GM19193 (cell line): ENCODE results near the gene ULBP1.

Experiments
- POLR2A ChIP-seq: IDR thresholded peaks from 4 replicates; pipeline ENCODE4 v1.6.1; 2011; ENCODE audit not compliant: insufficient read depth, insufficient read length; ENCODE audit errors: extremely low read depth

The ULBP1 gene

DNA sequence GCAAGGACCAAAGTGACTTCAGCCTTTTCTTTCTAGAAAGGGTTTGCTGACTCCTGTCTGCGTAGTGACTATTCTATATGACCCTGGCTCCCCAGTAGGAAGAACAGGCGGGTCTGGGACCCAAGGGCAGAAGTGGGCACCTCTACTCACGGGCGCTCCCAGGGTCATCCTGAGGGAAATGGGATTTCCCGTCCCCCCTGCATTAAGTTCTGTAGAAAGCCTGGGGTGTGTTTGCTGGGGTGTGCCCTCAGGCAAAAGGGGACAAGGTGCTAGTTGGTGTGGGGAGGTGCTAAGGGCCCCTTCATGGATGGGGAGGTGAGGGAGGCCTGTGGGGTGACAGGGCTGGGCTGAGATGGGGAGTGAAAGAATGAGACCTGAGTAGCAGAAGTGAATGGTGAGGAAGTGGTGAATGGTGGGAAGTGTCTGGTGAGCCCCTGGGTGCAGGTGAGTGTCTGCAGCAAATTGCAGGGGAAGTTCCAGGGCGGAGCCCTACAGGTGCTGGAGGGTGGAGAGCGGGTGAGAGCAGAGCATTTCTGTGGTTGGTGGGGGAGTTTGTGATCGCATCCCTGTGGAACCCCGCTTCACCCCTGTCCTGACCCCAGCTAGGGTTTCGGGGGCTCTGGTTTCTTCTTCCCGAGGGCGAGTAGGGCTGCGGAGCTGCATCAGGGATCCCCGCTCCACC lies 40.5 kb downstream of the ULBP1 start:
- TF ChIP-seq POLR2A: no peak

DNA sequence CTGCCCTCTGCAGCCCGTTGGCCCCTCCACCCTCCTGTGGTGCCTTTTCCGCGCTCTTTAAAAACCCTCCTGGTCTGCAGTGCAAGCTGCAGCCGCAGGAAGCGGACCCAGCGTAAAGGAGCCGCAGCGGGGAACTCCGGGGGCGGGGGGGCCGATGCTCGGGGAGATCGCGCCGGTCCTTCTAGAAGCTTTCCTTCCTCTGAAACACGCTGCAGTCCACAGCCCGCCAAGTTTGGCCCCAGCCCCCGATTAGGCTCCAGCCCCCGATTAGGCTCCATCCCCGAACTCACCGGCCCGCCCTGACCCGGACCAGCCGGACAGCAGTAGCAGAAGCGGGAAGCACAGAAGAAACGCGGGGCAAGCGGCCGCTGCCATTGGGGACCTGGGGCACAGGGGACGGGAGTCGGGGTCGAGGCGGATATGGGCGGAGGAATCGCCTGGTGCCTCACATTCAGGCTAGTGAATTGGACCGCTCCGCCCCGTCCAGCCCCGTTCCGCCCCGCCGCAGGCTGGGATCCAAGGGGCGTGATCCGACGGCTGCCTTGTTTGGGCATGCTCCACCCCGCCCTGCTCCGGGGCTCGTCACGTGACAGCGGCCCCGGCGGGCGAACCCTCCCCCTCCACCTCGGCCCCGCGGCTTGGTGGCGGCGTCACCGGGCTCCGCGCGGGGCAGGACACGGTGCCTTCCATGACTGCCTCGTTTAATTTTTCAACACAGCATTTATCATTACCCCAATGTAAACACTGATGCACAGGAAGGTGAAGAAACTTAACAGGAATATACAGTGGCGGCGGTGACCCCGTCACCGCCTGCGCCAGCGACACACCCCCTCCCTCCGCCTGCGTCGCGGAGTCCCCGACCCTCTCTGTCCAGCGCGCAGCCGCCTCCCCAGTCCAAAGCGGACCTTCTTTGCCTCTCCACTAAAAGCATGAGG lies 41.3 kb downstream of the ULBP1 start:
- TF ChIP-seq POLR2A: no peak

DNA sequence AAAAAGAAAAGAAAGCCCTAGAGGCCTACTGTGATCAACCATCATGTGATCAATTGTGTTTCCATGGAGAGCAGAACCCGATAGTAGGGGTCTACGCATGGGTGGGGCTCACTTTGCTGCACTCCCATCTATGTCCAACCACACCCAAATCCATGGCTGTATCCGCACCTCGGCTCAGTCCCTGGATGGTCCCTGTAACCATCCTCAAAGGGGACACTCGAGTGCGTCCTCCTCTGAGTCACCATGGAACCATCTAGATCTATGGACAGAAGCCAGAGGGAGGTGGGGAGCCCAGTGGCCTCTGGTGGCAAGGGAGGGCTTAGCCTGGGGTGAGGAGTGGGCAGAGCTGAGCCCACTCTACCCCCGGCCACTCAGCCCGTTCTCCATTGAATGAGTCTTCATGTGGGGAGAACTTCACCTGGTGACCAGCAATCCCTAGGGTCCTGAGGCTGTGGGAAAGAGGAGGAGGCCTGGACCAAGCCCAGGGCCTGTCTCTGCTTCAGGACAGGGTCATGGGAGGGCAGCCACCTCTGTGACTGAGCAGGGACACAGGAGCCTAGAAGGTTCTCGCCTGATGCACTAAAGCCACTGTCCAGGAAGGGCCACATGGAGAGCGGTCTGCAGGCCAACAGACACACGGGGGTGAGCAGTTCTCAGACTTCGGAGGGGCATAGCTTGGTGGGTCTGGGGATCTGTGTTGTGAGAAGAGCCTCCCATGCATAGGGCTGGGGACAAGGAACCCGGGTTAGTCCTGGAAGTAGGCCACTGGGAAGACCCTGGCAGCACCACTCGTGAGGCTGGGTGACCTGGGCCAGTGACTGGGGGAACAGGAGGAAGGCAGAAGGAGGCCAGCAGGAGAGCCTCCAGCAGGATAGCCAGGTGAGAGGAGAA lies 42.3 kb downstream of the ULBP1 start:
- no peak for TF ChIP-seq POLR2A

DNA sequence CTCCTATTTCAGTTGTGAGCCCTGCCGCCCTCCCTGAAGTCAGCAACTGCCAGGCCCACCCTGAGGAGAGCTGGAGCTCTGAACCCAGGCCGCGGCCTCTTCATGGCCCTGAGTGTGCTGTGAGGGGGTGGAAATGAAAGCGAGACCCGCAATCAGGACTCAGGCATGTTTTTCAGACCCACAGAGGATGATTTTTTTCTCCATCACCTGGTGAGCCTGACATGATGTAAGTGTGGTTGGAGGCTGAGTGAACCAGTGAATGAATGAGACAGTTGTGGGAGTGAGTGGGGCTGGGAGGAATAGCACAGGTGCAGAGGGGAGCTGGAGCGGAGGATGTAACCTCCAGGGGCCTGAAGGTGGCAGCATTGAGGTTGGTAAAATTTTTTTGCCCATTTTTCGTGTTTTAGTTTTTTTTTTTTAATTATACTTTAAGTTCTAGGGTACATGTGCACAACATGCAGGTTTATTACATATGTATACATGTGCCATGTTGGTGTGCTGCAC lies 43.3 kb downstream of the ULBP1 start:
- TF ChIP-seq POLR2A: no peak

DNA sequence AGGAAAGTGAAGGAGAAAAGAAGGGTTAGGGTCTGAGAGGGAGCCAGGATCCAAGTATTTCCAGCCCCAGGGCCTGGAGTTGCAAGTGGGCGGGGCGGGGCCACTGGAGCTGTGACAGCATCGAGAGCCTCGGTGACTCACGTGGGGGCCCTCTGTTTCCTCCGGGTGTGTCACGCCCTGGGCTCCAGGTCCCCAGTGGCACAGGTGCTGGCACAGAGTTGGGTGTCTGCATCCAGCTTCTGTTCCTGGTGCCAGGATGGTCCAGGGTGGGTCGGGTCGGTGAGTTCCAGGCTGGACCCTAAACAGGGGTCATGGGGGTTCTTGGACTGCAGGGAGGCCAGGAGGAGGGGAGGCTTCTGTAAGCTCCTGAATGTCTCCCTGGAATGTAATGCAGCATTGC lies 44.8 kb downstream of the ULBP1 start:
- no peak for TF ChIP-seq POLR2A

DNA sequence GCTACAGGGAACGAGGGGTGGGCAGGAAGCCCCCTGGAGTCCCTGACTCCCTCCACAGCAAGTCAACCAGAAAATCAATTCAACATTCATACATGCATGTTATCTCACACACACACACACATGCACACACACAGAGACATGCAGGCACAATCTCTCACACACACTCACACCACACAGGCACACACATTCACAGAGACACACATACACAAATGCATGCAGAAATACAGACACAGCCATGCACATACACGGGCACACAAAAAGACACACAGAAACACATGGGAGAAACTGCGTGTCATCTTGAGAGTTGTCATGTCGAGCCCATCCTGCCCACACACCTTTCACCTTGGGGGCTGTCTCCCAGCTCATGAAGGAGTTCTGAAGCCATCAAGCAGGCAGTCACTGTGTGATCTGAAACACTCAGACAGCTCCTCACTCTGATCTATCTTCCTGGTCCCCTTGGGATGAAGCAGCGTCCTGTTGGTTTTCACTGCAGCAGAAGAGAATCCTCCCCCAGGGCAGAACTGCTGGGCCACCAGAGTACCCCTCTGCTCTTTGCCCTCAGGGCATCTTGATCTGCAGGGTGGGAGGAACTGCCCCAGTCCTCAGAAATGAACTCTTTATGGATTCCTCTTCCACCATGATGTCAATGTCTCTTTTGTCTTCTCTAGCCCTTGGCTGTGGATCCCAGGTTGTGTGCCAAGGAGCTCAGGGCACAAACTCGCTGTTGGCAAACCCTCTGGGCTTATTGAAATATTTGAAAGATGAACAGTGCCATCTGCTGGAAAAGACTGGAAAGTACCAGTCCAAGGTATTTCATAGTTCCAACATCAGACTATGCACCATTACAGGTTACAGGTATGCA lies 52.8 kb downstream of the ULBP1 start:
- TF ChIP-seq POLR2A: no peak

DNA sequence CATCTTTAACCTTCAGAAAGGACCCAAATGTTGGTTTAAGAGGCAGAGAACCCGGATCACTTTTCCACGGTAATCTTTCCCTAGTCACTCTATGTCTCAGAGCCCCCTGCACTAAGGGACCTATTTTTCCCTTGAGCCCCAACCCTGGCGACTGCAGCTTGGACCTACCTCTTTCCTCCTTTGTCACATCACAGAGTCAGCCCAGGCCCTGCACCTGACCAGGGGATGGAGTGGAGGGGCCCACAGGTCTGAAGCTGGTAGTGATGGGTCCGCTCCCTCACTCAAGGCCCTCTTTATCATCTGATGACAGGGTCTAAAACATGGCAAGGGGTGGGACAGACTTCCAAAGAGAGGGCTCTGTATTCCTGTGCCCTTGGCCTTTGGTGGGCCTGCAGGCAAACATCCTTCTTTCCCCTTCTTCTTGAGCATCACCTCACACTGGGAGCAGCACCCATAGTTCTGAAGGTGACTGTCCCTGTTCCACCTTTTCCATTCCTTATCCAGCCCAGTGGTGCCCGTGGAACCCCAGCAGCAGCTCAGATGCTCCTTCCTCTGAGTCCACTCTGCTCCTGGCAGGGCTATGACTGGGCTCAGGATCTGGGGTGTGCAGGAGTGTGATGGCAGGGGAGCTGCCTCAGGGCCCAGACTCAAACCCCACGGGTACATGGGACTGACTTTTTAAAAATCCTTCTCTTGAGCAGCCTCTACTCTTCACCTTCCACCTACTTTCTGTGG lies 55.3 kb downstream of the ULBP1 start:
- TF ChIP-seq POLR2A: no peak
